RWPE1 (cell line): ENCODE measurements around the gene ALOX12.

Experiments
- CTCF ChIA-PET: fragments of 350-600 bp; sonication (Branson Sonifier 250); formaldehyde crosslinking; extraction: SDS; loops from one replicate; lab custom pipeline; 2021; lab: Yijun Ruan, JAX
- POLR2A ChIA-PET: fragments of 400-600 bp; formaldehyde crosslinking; extraction: SDS; loops from one replicate; lab custom pipeline; 2020; ENCODE audit warnings: antibody characterized with exemption; ENCODE audit not compliant: low non-redundant PET; lab: Yijun Ruan, JAX
- DNase-seq: peaks from one replicate; pipeline ENCODE4 v3.0.0; 2012; ENCODE audit warnings: low spot score
- H3K27ac ChIP-seq: fragments of 450-650 bp; 2 replicates; pipeline ENCODE4 v1.5.1; 2017
- TF ChIP-seq, protein P1 (sequence below): fragments of 450-650 bp; conservative IDR thresholded peaks from 2 replicates; pipeline ENCODE4 v1.5.1; 2017; ENCODE audit warnings: low read depth, mild to moderate bottlenecking

ALOX12 gene

DNA sequence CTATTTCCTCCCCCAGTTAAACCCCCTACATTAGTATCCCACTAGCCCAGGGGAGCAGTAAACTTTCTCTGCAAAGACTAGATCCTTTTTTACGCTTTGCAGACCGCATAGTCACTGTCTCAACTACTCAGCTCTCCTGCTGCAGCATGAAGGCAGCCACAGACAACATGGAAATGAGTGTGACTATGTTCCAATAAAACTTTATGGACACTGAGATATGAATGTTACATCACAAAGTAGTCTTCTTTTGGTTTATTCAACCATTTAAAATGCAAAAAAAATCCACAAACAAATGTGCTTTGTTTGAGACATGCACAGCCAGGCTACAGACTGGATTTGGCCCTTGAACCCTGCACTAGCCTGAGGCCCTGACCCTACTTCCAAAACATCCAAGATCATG lies 14.7 kb downstream of the ALOX12 start:
- ChIA-PET CTCF (interaction anchor here (0.5 kb wide), 1 partner anchor 54 kb away, joined by 3 read pairs; no protein-coding TSS in a partner anchor), POLR2A (no interaction called here)
- no peak for DNase-seq
- TF ChIP-seq, protein P1, sequence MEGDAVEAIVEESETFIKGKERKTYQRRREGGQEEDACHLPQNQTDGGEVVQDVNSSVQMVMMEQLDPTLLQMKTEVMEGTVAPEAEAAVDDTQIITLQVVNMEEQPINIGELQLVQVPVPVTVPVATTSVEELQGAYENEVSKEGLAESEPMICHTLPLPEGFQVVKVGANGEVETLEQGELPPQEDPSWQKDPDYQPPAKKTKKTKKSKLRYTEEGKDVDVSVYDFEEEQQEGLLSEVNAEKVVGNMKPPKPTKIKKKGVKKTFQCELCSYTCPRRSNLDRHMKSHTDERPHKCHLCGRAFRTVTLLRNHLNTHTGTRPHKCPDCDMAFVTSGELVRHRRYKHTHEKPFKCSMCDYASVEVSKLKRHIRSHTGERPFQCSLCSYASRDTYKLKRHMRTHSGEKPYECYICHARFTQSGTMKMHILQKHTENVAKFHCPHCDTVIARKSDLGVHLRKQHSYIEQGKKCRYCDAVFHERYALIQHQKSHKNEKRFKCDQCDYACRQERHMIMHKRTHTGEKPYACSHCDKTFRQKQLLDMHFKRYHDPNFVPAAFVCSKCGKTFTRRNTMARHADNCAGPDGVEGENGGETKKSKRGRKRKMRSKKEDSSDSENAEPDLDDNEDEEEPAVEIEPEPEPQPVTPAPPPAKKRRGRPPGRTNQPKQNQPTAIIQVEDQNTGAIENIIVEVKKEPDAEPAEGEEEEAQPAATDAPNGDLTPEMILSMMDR = no peak
- H3K27ac ChIP-seq = no peak overlapping the region

DNA sequence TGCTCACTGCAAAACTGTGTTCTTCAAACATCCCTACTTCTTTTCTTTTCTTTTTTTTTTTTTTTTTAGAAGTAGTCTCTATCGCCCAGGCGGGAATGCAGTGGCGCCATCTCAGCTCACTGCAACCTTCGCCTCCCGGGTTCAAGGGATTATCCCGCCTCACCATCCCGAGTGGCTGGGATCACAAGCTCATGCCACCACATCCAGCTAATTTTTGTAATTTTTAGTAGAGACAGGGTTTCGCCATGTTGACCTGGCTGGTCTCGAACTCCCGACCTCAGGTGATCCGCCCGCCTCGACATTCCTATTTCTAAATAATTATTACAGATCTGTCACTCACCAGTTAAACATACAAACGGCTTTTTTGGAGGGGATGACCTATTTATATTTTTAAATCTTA lies 15.6 kb downstream of the ALOX12 start:
- no peak overlapping the region for H3K27ac ChIP-seq

DNA sequence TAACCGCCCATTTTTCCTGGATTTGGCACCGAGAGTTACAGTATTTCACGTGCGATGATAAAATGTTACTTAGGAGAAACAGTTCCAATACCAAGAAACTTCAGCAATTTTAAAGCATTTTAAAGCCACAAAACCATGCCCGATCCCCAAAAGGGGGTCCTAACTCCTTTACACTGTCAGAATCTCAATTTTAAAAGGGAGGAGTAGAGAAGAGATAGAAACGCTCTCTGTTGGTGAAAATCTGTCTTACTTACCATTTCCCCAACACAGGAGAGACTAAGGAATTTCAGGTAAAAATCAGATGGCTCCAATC lies 16.0 kb downstream of the ALOX12 start:
- ChIA-PET CTCF (interaction anchor here (0.6 to 1.5 kb wide), 2 partner anchors 26 to 98 kb away, joined by 5 read pairs; no protein-coding TSS in a partner anchor), POLR2A (no interaction called here)
- H3K27ac ChIP-seq = peak overlapping the region; percentile 95
- TF ChIP-seq, protein P1 = no peak
- no peak for DNase-seq

More for the DNA sequence above, 15.6 kb downstream of the ALOX12 start:
- no peak for DNase-seq
- ChIA-PET CTCF (interaction anchor here (0.5 to 1.5 kb wide), 2 partner anchors 53 to 97 kb away, joined by 3 to 5 read pairs; no protein-coding TSS in a partner anchor), POLR2A (no interaction called here)
- TF ChIP-seq, protein P1 = no peak

DNA sequence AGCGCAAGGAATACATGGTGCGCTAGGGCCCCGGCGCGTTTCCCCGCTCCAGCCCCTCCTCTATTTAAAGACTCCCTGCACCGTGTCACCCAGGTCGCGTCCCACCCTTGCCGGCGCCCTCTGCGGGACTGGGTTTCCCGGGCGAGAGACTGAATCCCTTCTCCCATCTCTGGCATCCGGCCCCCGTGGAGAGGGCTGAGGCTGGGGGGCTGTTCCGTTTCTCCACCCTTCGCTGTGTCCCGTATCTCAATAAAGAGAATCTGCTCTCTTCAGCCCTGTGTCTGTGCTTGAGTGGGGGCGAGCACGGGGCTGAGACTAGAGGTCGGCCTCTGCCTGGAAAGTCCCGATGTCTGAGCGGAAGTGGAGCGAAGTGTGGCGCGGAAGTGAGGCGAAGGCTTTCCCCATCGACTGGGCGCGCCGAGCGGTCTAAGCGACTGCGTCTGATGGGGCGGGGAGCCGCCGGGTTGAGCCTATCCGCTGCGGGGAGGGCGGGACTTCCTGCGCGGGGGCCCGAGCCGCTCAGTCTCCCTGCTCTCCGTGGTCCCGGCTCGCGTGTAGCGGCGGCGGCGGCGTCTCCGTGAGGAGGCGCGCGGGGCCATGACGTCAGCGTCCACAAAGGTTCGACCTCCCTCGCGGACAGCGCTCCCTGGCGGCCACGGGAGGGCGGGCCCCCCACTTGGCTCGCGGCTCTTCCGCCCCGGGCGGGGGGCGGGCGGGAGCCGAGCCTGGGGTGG lies 18.6 kb downstream of the ALOX12 start:
- TF ChIP-seq, protein P1 = peak; percentile 83
- POLR2A ChIA-PET = interaction anchor here (0.6 kb wide), 1 partner anchor 441 kb away, joined by 4 read pairs; no protein-coding TSS in a partner anchor
- CTCF ChIA-PET = interaction anchor here (0.6 kb wide), 2 partner anchors 131 to 282 kb away, joined by 4 read pairs; no protein-coding TSS in a partner anchor
- peak overlapping the region; percentile 95 for H3K27ac ChIP-seq
- peak; percentile 90 for DNase-seq

DNA sequence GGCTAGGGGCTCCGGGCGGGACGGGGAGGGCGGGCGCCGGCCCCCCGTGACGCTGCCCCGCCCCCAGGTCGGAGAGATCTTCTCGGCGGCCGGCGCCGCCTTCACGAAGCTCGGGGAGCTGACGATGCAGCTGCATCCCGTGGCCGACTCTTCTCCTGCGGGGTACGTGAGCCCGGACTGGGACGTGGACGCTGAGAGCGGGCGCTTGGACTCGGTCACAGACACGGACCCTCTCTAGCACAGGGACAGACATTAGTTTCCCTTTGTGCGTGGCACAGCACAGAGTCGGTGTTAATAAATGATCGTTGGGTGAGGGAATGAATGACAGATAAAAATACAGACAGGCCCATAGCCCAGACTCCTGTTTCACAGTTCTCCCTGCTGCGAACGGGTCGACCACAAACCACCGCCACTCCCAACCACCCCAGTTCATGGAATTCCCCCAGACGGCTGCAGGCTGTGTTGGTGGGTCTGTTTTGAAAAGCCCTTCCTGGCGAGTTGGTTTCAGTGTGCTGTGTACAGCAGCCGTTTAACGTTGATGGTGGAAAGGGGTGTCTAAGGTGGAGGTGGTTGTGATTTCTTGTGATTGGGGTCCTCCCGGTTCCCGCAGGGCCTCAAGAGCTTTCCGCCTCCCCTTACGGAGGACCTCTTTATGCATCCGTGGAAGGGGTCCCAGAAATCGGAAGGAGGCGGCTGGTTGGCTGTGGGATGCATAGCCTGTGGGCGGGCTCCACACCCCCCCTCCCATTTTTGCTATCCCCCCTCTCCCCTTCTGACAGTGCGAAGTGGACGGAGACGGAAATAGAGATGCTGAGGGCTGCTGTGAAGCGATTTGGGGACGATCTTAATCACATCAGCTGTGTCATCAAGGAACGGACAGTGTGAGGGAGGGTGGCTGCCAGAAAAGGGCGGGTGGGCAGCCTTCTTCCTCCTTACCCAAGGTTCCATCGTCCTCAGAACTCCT lies 19.4 kb downstream of the ALOX12 start:
- ChIA-PET POLR2A (no interaction called here), CTCF (interaction anchor here (0.5 kb wide), 1 partner anchor 395 kb away, joined by 3 read pairs; no protein-coding TSS in a partner anchor)
- DNase-seq = no peak

More for the DNA sequence above, 19.4 kb downstream of the ALOX12 start:
- peak overlapping the region; percentile 95 for H3K27ac ChIP-seq
- TF ChIP-seq, protein P1 = peak; percentile 41; the same call in 1 of the 2 replicates
